HL-60 (cell line): ENCODE measurements around the gene USP36.

Experiments used
- CTCF ChIP-seq: IDR thresholded peaks from one replicate; pipeline ENCODE4 v1.5.1; 2011; ENCODE audit warnings: low read length, control low read depth, inconsistent platforms; ENCODE audit not compliant: insufficient read depth
- REST ChIP-seq: IDR thresholded peaks from 2 replicates; pipeline ENCODE4 v1.6.1; 2012; ENCODE audit warnings: low read depth; ENCODE audit not compliant: insufficient replicate concordance

DNA sequence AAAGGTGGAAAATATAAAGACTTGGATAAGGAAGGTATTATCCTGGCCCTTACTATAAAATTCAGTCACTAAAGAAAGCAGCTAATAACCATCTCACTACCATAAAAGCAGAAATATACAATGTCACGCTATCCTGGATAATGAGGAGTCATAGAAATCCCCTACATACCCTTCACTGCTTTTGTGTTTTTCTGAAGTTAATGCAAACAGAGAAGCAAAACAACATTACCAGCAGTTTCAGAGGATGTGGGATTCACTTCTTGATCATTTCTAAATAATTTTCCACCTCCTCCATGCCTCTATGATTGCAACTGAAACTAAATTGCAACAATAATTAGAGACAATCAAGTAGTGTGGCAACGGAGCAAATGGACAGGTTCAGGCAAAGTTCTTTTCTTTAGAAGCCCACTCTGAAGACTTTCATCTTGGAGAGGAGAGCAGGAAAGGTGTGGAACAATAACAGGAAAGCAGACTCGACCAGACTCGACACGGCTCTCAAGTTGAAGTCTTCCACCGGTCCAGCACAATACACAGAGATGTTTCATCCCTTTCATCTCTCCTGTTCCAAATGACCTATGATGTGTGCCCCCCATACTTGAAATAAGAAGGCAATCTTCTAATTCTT is 68.7 kb downstream of the USP36 start:
- TF ChIP-seq REST (no peak), CTCF (no peak)
